ENCODE results near the gene KCNQ1OT1.

DNA sequence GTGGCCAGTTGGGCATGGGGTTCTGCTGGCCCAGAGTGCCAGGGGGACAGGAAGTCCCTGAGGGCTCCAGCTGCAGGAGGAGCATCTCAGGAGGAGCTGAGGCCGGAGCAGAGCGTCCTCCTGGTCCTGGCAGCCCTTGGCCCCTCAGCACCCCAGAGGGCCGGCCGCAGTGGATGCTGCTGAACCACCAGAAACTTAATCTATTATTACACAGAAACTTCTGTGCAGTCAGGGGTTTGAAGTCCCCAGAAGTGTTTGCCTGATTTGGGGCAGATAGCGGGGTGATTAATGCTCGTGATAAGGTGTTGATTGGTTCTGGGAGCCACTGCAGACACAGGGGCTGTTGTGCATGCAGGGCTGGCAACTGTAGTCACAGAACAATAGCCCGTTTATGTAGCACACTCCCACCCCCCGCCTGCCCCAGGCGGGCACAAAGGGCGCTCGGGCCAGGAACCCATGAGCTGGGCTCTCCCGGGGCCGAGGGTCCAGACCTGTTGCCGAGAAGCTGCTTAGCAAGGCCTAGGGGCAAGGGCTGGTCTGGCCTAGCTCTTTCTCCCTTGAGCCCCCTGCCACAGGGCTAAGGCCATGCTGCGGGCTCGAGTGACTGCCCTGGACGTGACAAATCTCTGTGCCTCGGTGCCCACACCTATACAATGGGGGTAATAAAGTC lies 29.0 kb upstream of the KCNQ1OT1 start:
- TF ChIP-seq ESRRG (CRISPR knock-in tag; IDR thresholded peaks at IDR 0.05) (no peak), RARB (CRISPR knock-in tag; IDR thresholded peaks at IDR 0.05) (no peak), CSDC2 (CRISPR knock-in tag; IDR thresholded peaks at IDR 0.05) (no peak), GLIS3 (CRISPR knock-in tag; IDR thresholded peaks at IDR 0.05) (no peak), ZNF8 (CRISPR knock-in tag; IDR thresholded peaks at IDR 0.05) (no peak), TCF4 (CRISPR knock-in tag; IDR thresholded peaks at IDR 0.05; ENCODE audit: borderline replicate concordance) (no peak), ZNF70 (CRISPR knock-in tag; IDR thresholded peaks at IDR 0.05) (no peak), ZFP30 (CRISPR knock-in tag; IDR thresholded peaks at IDR 0.05) (no peak)
- TF ChIP-seq, protein P1, sequence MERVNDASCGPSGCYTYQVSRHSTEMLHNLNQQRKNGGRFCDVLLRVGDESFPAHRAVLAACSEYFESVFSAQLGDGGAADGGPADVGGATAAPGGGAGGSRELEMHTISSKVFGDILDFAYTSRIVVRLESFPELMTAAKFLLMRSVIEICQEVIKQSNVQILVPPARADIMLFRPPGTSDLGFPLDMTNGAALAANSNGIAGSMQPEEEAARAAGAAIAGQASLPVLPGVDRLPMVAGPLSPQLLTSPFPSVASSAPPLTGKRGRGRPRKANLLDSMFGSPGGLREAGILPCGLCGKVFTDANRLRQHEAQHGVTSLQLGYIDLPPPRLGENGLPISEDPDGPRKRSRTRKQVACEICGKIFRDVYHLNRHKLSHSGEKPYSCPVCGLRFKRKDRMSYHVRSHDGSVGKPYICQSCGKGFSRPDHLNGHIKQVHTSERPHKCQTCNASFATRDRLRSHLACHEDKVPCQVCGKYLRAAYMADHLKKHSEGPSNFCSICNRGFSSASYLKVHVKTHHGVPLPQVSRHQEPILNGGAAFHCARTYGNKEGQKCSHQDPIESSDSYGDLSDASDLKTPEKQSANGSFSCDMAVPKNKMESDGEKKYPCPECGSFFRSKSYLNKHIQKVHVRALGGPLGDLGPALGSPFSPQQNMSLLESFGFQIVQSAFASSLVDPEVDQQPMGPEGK (CRISPR knock-in tag; IDR thresholded peaks at IDR 0.05; ENCODE audit: borderline replicate concordance), result no peak
